Bronchial epithelial cell (primary cell): ENCODE results near the gene ARIH1. TPM values are rescaled to one million over a fixed set of nuclear protein-coding genes. Genes with fewer than 3 reads are reported as not detected.
A peak's percentile ranks its signal among the peaks of the same experiment; 100 is the strongest.
"Not testable (repeated sequence)": the region's sequence is repeated elsewhere in the genome, so short reads cannot be mapped to it uniquely, and the experiment has no call there.

Experiments used
- DNase-seq: peaks from one replicate; pipeline ENCODE4 v3.0.0-alpha.2; 2010; ENCODE audit warnings: low read depth
- FAIRE-seq: peaks from 2 replicates; lab custom pipeline; 2011; peaks lifted over from hg19 to GRCh38; lab: Jason Lieb, UNC
- H3K27me3 ChIP-seq: 2 replicates; pipeline ENCODE4 v1.5.1; 2011; ENCODE audit warnings: low read length; ENCODE audit not compliant: control insufficient read depth, insufficient read depth
- H3K36me3 ChIP-seq: 2 replicates; pipeline ENCODE4 v1.5.1; 2011; ENCODE audit warnings: low read length; ENCODE audit not compliant: control insufficient read depth, insufficient read depth
- H3K4me3 ChIP-seq: 2 replicates; pipeline ENCODE4 v1.5.1; 2011; ENCODE audit warnings: mild to moderate bottlenecking, low read depth, low read length, control low read depth
- CTCF ChIP-seq: IDR thresholded peaks from 2 replicates; pipeline ENCODE4 v1.5.1; 2011; ENCODE audit warnings: mild to moderate bottlenecking, moderate library complexity, low read length, control low read depth, inconsistent platforms; ENCODE audit not compliant: insufficient read depth, severe bottlenecking
- total RNA-seq: library from RNA; depleted of rRNA; stranded (reverse); fragments of >200 nt; gene quantifications from 2 replicates; pipeline ENCODE4 v1.2.1, GENCODE V29; 2014

Gene ARIH1
- total RNA-seq, 1 donor from 2014 or later: 24.7 TPM

- no peak for TF ChIP-seq CTCF
- FAIRE-seq (no peak), DNase-seq (no peak)
- no peak overlapping the region for H3K4me3 ChIP-seq
- H3K27me3 ChIP-seq: no peaks in the 10 kb centered on the region
- H3K36me3 ChIP-seq: no peaks in the 10 kb centered on the region
Observed at GRCh38 chr15:72468103-72468502, 6.0 kb upstream of the ARIH1 start.

DNA sequence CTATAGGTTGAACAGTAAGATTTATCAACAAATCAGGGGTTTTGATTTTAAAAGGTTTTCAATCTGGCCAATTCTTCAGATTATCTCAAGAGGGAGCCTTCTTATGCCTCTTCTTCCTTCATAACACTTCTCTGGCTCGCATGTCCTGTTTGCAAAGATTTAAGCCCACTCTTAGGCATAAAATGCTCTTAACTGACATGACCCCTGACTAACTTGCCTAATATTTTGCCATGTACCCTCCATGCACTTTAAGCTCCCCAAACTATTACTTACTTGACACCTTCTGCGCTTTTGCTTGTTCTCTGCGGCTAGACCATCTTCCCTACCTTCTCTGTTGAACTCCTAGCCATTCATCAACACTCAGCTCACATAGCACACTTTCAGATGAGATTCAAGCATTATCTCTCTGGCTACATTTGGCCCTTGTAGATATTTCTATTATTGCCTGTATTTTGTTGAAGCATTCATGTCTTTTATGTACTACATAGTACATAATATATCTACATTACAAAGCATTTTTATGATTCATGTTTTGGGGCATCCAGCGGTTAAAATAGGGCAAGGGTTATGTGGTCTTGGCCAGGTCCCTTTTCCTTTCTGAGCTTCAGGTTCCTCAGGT, 1.0 kb upstream of the ARIH1 start:
- DNase-seq (no peak), FAIRE-seq (no peak)
- TF ChIP-seq CTCF: no peak
- Histone ChIP-seq H3K4me3 (peak overlapping the region; percentile 78), H3K36me3 (peaks cover 2% of the 10 kb centered on the region), H3K27me3 (no peaks in the 10 kb centered on the region)

DNA sequence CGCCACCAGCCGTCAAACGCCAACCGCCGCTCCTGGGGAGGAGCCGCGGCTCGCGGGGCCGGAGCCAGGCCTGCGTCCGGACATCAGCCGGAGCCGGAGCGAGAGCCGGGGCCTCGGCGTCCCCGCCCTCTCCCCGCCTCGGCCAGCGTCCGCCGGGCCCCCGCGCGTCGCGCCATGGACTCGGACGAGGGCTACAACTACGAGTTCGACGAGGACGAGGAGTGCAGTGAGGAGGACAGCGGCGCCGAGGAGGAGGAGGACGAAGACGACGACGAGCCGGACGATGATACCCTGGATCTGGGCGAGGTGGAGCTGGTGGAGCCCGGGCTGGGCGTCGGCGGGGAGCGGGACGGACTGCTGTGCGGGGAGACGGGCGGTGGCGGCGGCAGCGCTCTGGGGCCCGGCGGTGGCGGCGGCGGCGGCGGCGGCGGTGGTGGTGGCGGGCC, 359 bp downstream of the ARIH1 start:
- Histone ChIP-seq H3K27me3 (no peaks in the 10 kb centered on the region), H3K4me3 (peak overlapping the region; percentile 78), H3K36me3 (peaks cover 2% of the 10 kb centered on the region)
- no peak for FAIRE-seq
- DNase-seq: no peak
- no peak for TF ChIP-seq CTCF

DNA sequence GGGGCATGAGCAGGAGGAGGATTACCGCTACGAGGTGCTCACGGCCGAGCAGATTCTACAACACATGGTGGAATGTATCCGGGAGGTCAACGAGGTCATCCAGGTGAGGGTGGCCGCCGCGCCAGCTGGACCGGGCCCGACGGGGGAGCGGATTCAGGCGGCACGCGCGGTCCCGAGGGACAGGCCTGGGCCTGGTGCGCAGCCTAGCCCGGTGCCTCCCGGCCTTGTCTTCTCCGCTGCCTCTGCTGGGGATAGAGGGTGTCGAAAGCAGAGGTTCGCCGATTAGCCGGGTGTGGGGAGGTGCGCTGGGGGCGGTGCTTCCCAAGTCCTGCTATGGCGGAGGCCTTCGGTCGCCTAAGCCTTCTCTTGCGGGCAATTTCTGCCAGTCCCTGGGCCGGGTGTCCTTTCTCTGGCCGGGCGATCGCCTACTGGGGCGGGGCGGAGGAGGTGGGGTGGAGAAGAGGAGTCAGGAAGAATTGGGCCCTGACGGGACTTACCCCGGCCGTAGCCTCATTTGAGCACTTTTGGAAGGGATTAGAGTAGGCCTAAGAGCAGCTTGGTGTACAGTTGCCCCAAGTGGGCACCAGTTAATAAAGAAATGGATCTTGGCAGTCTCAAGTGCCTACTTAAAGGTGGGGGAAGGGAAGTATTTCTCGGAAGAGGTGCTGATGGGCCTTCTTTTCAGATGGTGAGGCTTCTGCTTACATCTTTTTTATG, 940 bp downstream of the ARIH1 start:
- no peak for TF ChIP-seq CTCF
- Histone ChIP-seq H3K27me3 (no peaks in the 10 kb centered on the region), H3K36me3 (peaks cover 2% of the 10 kb centered on the region), H3K4me3 (peak overlapping the region; percentile 78)
- FAIRE-seq (no peak), DNase-seq (peak; percentile 75)

GRCh38 chr15:72475674-72476073, 1.5 kb downstream of the ARIH1 start:
- FAIRE-seq (no peak), DNase-seq (no peak)
- Histone ChIP-seq H3K4me3 (peak overlapping the region; percentile 78), H3K27me3 (no peaks in the 10 kb centered on the region), H3K36me3 (peaks cover 2% of the 10 kb centered on the region)
- no peak for TF ChIP-seq CTCF

DNA sequence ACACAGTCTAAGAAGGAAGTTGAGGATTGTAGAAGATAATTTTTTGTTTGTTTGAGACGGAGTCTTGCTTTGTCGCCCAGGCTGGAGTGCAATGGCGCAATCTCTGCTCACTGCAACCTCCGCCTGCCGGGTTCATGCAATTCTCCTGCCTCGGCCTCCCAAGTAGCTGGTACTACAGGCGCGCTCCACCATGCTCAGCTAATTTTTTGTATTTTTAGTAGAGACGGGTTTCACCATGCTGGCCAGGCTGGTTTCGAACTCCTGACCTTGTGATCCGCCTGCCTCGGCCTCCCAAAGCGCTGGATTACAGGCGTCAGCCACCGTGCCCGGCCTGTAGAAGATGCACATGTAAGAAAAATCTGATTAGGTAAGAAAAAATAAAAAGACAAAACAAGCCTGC, 2.2 kb downstream of the ARIH1 start:
- not testable (repeated sequence) for FAIRE-seq, H3K4me3 ChIP-seq, H3K27me3 ChIP-seq, H3K36me3 ChIP-seq, DNase-seq
